SU-DHL-6 (cell line): ENCODE data around the gene SPOCD1.

Source experiments
- H2AFZ ChIP-seq: fragments of 200-600 bp; sonication (generic); 2 replicates; pipeline ENCODE4 v1.6.1; 2014; ENCODE audit warnings: low read depth, mild to moderate bottlenecking, moderate library complexity, mixed read lengths, antibody characterized with exemption, low read length; ENCODE audit not compliant: severe bottlenecking
- H3F3A ChIP-seq: fragments of 200-600 bp; shearing (Covaris generic); 2 replicates; pipeline ENCODE4 v1.6.0; 2016; ENCODE audit warnings: antibody characterized with exemption, mild to moderate bottlenecking; ENCODE audit not compliant: insufficient read depth
- H3K27ac ChIP-seq: fragments of 200-600 bp; sonication (generic); 2 replicates; pipeline ENCODE4 v1.5.1; 2016; ENCODE audit warnings: low read depth, mild to moderate bottlenecking, low read length, moderate library complexity, mixed read lengths
- H3K27me3 ChIP-seq: fragments of 200-600 bp; sonication (generic), shearing (Covaris generic); 2 replicates; pipeline ENCODE4 v1.6.0; 2014; ENCODE audit warnings: mild to moderate bottlenecking, low read length
- H3K36me3 ChIP-seq: fragments of 200-600 bp; sonication (generic); 2 replicates; pipeline ENCODE4 v1.6.1; 2014; ENCODE audit warnings: mild to moderate bottlenecking, low read length, mixed read lengths
- H3K4me2 ChIP-seq: fragments of 300-600, 200-600 bp; shearing (Covaris generic), sonication (generic); 2 replicates; pipeline ENCODE4 v1.6.0; 2014; ENCODE audit warnings: low read length, low read depth, mild to moderate bottlenecking; ENCODE audit not compliant: poor library complexity, severe bottlenecking
- H3K4me3 ChIP-seq: fragments of 200-600 bp; sonication (generic); 2 replicates; pipeline ENCODE4 v1.5.1; 2014; ENCODE audit warnings: antibody characterized with exemption, low read length, mild to moderate bottlenecking, mixed read lengths; ENCODE audit not compliant: insufficient read depth, poor library complexity, severe bottlenecking
- H3K79me2 ChIP-seq: fragments of 200-600 bp; sonication (generic); 2 replicates; pipeline ENCODE4 v1.6.1; 2014; ENCODE audit warnings: mild to moderate bottlenecking, low read length, moderate library complexity; ENCODE audit not compliant: insufficient read depth
- H3K9ac ChIP-seq: fragments of 200-600 bp; sonication (generic); 2 replicates; pipeline ENCODE4 v1.7.0; 2014; ENCODE audit warnings: mild to moderate bottlenecking, low read length
- H3K9me2 ChIP-seq: fragments of 200-600 bp; sonication (generic); replicated peaks from 2 replicates; pipeline ENCODE4 v1.6.1; 2014; ENCODE audit warnings: low read length; ENCODE audit not compliant: insufficient read depth
- H3K9me3 ChIP-seq: fragments of 200-600 bp; sonication (generic); 2 replicates; pipeline ENCODE4 v1.6.1; 2014; ENCODE audit warnings: low read length, mixed read lengths; ENCODE audit not compliant: insufficient read depth
- H4K20me1 ChIP-seq: fragments of 200-600 bp; sonication (generic); 2 replicates; pipeline ENCODE4 v1.6.1; 2014; ENCODE audit warnings: low read depth, mild to moderate bottlenecking, antibody characterized with exemption, low read length, moderate library complexity, mixed read lengths
- EZH2phosphoT487 ChIP-seq: fragments of 200-600 bp; sonication (generic), shearing (Covaris generic); conservative IDR thresholded peaks from 2 replicates; pipeline ENCODE4 v1.6.1; 2018; ENCODE audit warnings: mild to moderate bottlenecking, antibody characterized with exemption, low read length, moderate library complexity, mixed read lengths
- TF ChIP-seq, protein P1 (sequence below): fragments of 200-600 bp; sonication (generic); IDR thresholded peaks from one replicate; pipeline ENCODE4 v1.5.1; 2017; ENCODE audit warnings: antibody characterized with exemption, mild to moderate bottlenecking, low read length, moderate library complexity; ENCODE audit not compliant: insufficient read depth, poor library complexity, severe bottlenecking

SPOCD1 gene

DNA sequence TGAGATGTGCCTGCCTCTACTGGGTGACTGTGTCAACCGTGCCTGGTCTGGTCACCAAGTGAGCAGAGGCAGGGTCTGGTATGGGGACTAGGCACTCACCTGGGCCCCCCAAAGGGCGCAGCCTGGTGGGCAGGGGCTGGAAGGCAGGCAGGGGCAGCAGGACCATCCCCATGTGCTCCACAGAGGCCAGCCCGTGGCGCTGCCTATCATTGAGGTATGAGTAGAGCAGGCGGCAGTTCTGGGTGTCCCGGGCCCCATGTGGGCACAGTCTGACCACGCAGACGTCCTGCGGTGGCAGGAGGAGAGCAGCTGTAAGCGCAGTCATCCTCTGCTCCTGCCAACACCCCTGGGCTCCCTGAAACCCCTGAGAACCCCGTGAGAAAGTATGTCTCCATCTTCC, 23.7 kb downstream of the SPOCD1 start:
- Histone ChIP-seq H3K79me2 (no peaks in the 10 kb centered on the region), H3K9me3 (no peaks in the 10 kb centered on the region), H3K36me3 (no peaks in the 10 kb centered on the region), H3K9me2 (no peaks in the 10 kb centered on the region), H3K9ac (no peak overlapping the region), H3K4me2 (no peak overlapping the region), H3K4me3 (no peak overlapping the region), H3K27me3 (no peaks in the 10 kb centered on the region), H3F3A (peaks cover 8% of the 10 kb centered on the region), H4K20me1 (no peaks in the 10 kb centered on the region), H2AFZ (no peak overlapping the region), H3K27ac (no peak overlapping the region)
- TF ChIP-seq, protein P1, sequence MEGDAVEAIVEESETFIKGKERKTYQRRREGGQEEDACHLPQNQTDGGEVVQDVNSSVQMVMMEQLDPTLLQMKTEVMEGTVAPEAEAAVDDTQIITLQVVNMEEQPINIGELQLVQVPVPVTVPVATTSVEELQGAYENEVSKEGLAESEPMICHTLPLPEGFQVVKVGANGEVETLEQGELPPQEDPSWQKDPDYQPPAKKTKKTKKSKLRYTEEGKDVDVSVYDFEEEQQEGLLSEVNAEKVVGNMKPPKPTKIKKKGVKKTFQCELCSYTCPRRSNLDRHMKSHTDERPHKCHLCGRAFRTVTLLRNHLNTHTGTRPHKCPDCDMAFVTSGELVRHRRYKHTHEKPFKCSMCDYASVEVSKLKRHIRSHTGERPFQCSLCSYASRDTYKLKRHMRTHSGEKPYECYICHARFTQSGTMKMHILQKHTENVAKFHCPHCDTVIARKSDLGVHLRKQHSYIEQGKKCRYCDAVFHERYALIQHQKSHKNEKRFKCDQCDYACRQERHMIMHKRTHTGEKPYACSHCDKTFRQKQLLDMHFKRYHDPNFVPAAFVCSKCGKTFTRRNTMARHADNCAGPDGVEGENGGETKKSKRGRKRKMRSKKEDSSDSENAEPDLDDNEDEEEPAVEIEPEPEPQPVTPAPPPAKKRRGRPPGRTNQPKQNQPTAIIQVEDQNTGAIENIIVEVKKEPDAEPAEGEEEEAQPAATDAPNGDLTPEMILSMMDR, result no peak
- no peak for TF ChIP-seq EZH2phosphoT487

DNA sequence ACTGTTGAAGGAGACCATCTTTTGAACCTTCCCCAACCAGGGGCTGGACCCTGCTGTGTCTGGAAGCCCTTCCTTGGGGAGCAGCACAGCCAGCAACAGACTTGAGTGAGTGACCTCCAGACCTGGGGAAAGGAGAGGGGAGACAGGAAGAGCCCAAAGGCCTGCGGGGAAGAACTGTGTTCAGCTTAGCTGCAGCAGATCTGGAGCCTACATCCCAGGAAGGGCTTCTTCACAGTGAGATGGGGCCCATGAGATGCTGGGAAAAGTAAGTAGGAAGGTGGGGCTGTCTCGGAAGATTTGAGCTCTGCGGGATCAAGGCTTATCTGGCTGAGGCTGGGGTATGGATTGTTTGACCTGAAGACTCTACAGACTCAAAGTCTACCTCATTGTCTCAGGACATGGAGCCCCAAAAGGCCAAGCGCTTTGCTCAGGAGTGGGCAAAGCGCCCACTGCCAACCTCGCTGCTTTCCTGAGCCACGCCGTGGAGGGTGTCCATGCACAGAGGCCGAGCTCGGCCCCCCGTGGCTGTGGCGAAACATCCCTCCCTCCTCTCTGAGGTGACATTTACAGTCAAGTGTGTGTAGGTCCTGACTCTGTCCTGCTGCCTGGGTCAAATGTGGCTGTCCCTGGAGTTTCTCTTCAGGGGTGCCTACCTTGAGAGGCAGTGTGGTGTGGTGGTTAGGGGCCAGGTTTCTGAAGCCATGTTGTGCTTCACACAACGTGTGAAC, 24.5 kb downstream of the SPOCD1 start:
- Histone ChIP-seq H2AFZ (no peak overlapping the region), H3K9me3 (no peaks in the 10 kb centered on the region), H3K79me2 (no peaks in the 10 kb centered on the region), H3F3A (peaks cover 8% of the 10 kb centered on the region), H3K27me3 (no peaks in the 10 kb centered on the region), H4K20me1 (no peaks in the 10 kb centered on the region), H3K4me2 (no peak overlapping the region), H3K9ac (no peak overlapping the region), H3K27ac (no peak overlapping the region), H3K9me2 (no peaks in the 10 kb centered on the region), H3K4me3 (no peak overlapping the region), H3K36me3 (no peaks in the 10 kb centered on the region)
- TF ChIP-seq, protein P1, result no peak
- no peak for TF ChIP-seq EZH2phosphoT487

DNA sequence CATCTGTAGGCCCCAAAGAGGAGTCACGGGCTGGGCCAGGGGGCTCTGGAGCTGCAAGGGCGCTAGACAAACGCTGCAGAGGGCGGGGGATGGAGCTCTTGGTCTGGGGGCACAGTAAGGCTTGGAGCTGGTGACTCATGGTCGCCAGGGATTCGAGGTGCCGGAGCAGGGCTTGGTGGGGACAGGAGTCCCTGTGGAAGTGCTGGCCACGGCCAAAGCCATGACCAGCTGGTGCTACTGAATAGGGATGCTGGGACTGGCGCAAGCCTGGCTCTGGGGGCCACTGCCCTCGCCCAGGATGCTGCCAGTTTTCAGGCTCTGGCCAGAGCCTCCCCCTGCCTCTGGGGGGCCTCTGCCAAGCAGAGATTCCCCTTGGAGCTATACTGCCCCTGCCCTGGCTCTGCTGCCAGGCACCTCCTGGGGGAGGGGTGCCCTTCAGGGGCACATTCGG, 25.2 kb downstream of the SPOCD1 start:
- Histone ChIP-seq H3K4me3 (no peak overlapping the region), H3K27me3 (no peaks in the 10 kb centered on the region), H3K9me2 (no peaks in the 10 kb centered on the region), H3K36me3 (no peaks in the 10 kb centered on the region), H4K20me1 (no peaks in the 10 kb centered on the region), H3K9ac (no peak overlapping the region), H3K79me2 (no peaks in the 10 kb centered on the region), H3K4me2 (no peak overlapping the region), H3K9me3 (no peaks in the 10 kb centered on the region), H2AFZ (no peak overlapping the region), H3K27ac (no peak overlapping the region), H3F3A (peaks cover 12% of the 10 kb centered on the region)
- TF ChIP-seq, protein P1, result no peak
- no peak for TF ChIP-seq EZH2phosphoT487
